MM.1S (cell line): ENCODE data around the gene AOC2.

Experiments used
- DNase-seq: peaks from one replicate; pipeline ENCODE4 v3.0.0-alpha.2; 2015
- H2AFZ ChIP-seq: fragments of 300-600 bp; sonication (generic); 2 replicates; pipeline ENCODE4 v1.6.0; 2016; ENCODE audit warnings: antibody characterized with exemption, low read length
- H3F3A ChIP-seq: fragments of 300-600 bp; sonication (generic); 2 replicates; pipeline ENCODE4 v1.6.1; 2016; ENCODE audit warnings: mild to moderate bottlenecking, antibody characterized with exemption, low read length, moderate library complexity, mixed read lengths; ENCODE audit not compliant: insufficient read depth
- H3K27ac ChIP-seq: fragments of 300-600 bp; sonication (generic); 2 replicates; pipeline ENCODE4 v1.5.1; 2016; ENCODE audit warnings: mild to moderate bottlenecking, low read length
- H3K27me3 ChIP-seq: fragments of 300-600 bp; sonication (generic); replicated peaks from 2 replicates; pipeline ENCODE4 v1.6.0; 2016; ENCODE audit warnings: low read length; ENCODE audit not compliant: insufficient read depth
- H3K36me3 ChIP-seq: fragments of 300-600 bp; sonication (generic); replicated peaks from 2 replicates; pipeline ENCODE4 v1.6.1; 2016; ENCODE audit warnings: mild to moderate bottlenecking, low read length, mixed read lengths; ENCODE audit not compliant: insufficient read depth
- H3K4me1 ChIP-seq: fragments of 300-600 bp; sonication (generic); 2 replicates; pipeline ENCODE4 v1.6.1; 2016; ENCODE audit warnings: low read length, mixed read lengths
- H3K4me2 ChIP-seq: fragments of 300-600 bp; sonication (generic); 2 replicates; pipeline ENCODE4 v1.6.0; 2016; ENCODE audit warnings: low read depth, low read length
- H3K4me3 ChIP-seq: fragments of 300-600 bp; sonication (generic); 2 replicates; pipeline ENCODE4 v1.5.1; 2016; ENCODE audit warnings: low read length, mixed read lengths
- H3K79me2 ChIP-seq: fragments of 300-600 bp; sonication (generic); 2 replicates; pipeline ENCODE4 v1.6.1; 2016; ENCODE audit warnings: mixed run types, low read length, mixed read lengths
- H3K9ac ChIP-seq: fragments of 300-600 bp; sonication (generic); 2 replicates; pipeline ENCODE4 v1.6.1; 2016; ENCODE audit warnings: low read length, mixed read lengths
- H3K9me2 ChIP-seq: fragments of 300-600 bp; sonication (generic); replicated peaks from 2 replicates; pipeline ENCODE4 v1.6.1; 2016; ENCODE audit warnings: mild to moderate bottlenecking, low read length, mixed read lengths; ENCODE audit not compliant: insufficient read depth
- H3K9me3 ChIP-seq: fragments of 300-600 bp; sonication (generic); replicated peaks from 2 replicates; pipeline ENCODE4 v1.6.1; 2016; ENCODE audit warnings: mild to moderate bottlenecking, low read length, mixed read lengths; ENCODE audit not compliant: insufficient read depth
- H4K20me1 ChIP-seq: fragments of 300-600 bp; sonication (generic); 2 replicates; pipeline ENCODE4 v1.6.1; 2016; ENCODE audit warnings: mild to moderate bottlenecking, low read length, moderate library complexity, mixed read lengths; ENCODE audit not compliant: insufficient read depth
- CTCF ChIP-seq: fragments of 300-600 bp; sonication (generic); IDR thresholded peaks from 2 replicates; pipeline ENCODE4 v1.5.1; 2016; ENCODE audit warnings: antibody characterized with exemption, low read length, mixed read lengths
- EZH2 ChIP-seq: fragments of 300-600 bp; sonication (generic); optimal IDR thresholded peaks from 2 replicates; pipeline ENCODE3; 2017; ENCODE audit warnings: low read depth, mild to moderate bottlenecking, antibody characterized with exemption, low read length, mixed read lengths
- EZH2phosphoT487 ChIP-seq: fragments of 300-600 bp; sonication (generic); IDR thresholded peaks from 2 replicates; pipeline ENCODE4 v1.6.1; 2018; ENCODE audit warnings: antibody characterized with exemption, low read length

AOC2 gene

GRCh38 chr17:42835732-42836131 is 8.6 kb upstream of the AOC2 start:
- Histone ChIP-seq H3K4me1 (peaks cover 9% of the 10 kb centered on the region), H3K79me2 (peaks cover 57% of the 10 kb centered on the region), H3K36me3 (peaks cover 17% of the 10 kb centered on the region; the same call in 1 of the 2 replicates)

GRCh38 chr17:42841975-42842685 is 2.2 kb upstream of the AOC2 start:
- H3K36me3 ChIP-seq: peaks cover 34% of the 10 kb centered on the region; the same call in 1 of the 2 replicates
- H3K79me2 ChIP-seq: peaks cover 15% of the 10 kb centered on the region
- H3K4me3 ChIP-seq: no peak overlapping the region
- H4K20me1 ChIP-seq: no peaks in the 10 kb centered on the region
- H3K27ac ChIP-seq: no peak overlapping the region
- no peaks in the 10 kb centered on the region for H3K27me3 ChIP-seq
- H3K4me1 ChIP-seq: no peaks in the 10 kb centered on the region
- TF ChIP-seq CTCF (no peak), EZH2 (no peak), EZH2phosphoT487 (no peak)
- DNase-seq: no peak
- H3K4me2 ChIP-seq: no peak overlapping the region
- H3F3A ChIP-seq: peaks cover 7% of the 10 kb centered on the region
- H3K9ac ChIP-seq: no peak overlapping the region
- H2AFZ ChIP-seq: no peak overlapping the region
- no peaks in the 10 kb centered on the region for H3K9me3 ChIP-seq
- H3K9me2 ChIP-seq: no peaks in the 10 kb centered on the region

More at GRCh38 chr17:42835732-42836131, 8.6 kb upstream of the AOC2 start:
- Histone ChIP-seq H3K4me2 (no peak overlapping the region), H2AFZ (no peak overlapping the region), H3K9ac (no peak overlapping the region), H3K27me3 (no peaks in the 10 kb centered on the region), H3K9me2 (no peaks in the 10 kb centered on the region), H3K9me3 (no peaks in the 10 kb centered on the region), H4K20me1 (no peaks in the 10 kb centered on the region), H3K4me3 (no peak overlapping the region), H3K27ac (no peak overlapping the region), H3F3A (no peaks in the 10 kb centered on the region; the same call in none of the 2 replicates)
- no peak for DNase-seq
- TF ChIP-seq EZH2phosphoT487 (no peak), EZH2 (no peak), CTCF (no peak)

GRCh38 chr17:42843358-42843934 is 934 bp upstream of the AOC2 start:
- Histone ChIP-seq H3F3A (peaks cover 11% of the 10 kb centered on the region), H3K79me2 (peaks cover 3% of the 10 kb centered on the region), H3K9me3 (no peaks in the 10 kb centered on the region), H3K27ac (no peak overlapping the region), H3K4me2 (no peak overlapping the region), H4K20me1 (no peaks in the 10 kb centered on the region), H3K4me1 (no peaks in the 10 kb centered on the region), H3K9ac (no peak overlapping the region), H3K9me2 (no peaks in the 10 kb centered on the region), H2AFZ (no peak overlapping the region), H3K27me3 (no peaks in the 10 kb centered on the region), H3K4me3 (no peak overlapping the region), H3K36me3 (peaks cover 28% of the 10 kb centered on the region; the same call in 1 of the 2 replicates)
- no peak for DNase-seq
- peak; percentile 77 for TF ChIP-seq CTCF
- no peak for TF ChIP-seq EZH2phosphoT487
